ENCODE results near the gene HID1.

DNA sequence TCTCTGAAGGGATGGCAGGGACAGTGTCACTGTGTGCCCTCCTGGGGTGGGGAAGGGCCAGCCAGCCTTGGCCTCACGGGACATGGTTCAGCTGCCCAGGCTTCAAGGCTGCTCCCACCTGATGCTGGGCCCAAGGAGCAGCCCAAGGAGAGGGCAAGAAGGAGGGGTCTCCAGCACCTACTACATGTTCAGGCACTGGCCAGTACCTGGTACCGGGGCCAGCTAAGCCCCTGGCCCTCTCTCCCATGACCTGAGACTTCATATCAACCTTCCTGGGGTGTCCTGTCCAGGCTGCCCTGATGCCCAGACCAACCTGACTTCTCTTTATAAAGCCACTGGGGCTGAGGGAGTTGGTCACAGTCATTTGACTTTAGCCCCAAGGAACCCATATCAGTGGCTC is 50.8 kb downstream of the HID1 start:
- TF ChIP-seq, protein P1, sequence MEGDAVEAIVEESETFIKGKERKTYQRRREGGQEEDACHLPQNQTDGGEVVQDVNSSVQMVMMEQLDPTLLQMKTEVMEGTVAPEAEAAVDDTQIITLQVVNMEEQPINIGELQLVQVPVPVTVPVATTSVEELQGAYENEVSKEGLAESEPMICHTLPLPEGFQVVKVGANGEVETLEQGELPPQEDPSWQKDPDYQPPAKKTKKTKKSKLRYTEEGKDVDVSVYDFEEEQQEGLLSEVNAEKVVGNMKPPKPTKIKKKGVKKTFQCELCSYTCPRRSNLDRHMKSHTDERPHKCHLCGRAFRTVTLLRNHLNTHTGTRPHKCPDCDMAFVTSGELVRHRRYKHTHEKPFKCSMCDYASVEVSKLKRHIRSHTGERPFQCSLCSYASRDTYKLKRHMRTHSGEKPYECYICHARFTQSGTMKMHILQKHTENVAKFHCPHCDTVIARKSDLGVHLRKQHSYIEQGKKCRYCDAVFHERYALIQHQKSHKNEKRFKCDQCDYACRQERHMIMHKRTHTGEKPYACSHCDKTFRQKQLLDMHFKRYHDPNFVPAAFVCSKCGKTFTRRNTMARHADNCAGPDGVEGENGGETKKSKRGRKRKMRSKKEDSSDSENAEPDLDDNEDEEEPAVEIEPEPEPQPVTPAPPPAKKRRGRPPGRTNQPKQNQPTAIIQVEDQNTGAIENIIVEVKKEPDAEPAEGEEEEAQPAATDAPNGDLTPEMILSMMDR (IDR thresholded peaks at IDR 0.05) = no peak
- TF ChIP-seq EP300 (IDR thresholded peaks at IDR 0.05) = no peak
- no peak for TF ChIP-seq POLR2A (IDR thresholded peaks at IDR 0.05)
